HuH-7.5 (cell line): ENCODE data around the gene MIDN.

ENCODE experiments used
- DNase-seq: peaks from one replicate; pipeline ENCODE4 v3.0.0; 2011; ENCODE audit warnings: low spot score

Gene MIDN

GRCh38 chr19:1270213-1270853 is 21.9 kb downstream of the MIDN start:
- DNase-seq: no peak

DNA sequence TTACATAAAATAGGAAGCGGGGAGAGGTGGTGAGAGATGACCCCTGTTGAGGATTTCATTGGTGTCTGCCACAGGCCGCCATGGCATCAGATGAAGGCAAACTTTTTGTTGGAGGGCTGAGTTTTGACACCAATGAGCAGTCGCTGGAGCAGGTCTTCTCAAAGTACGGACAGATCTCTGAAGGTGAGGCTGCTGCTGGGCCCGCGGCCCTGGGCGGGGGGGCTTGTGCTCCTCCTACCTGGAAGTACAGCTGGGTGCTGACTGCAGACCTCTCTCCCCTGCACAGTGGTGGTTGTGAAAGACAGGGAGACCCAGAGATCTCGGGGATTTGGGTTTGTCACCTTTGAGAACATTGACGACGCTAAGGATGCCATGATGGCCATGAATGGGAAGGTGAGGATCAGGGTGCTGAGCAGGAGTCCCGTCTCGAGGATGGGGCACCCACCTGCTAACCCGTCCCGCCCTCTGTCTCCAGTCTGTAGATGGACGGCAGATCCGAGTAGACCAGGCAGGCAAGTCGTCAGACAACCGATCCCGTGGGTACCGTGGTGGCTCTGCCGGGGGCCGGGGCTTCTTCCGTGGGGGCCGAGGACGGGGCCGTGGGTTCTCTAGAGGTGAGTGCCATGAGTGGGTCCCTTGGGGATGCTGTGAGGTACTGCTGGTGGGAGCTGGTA is 22.6 kb downstream of the MIDN start:
- no peak for DNase-seq

DNA sequence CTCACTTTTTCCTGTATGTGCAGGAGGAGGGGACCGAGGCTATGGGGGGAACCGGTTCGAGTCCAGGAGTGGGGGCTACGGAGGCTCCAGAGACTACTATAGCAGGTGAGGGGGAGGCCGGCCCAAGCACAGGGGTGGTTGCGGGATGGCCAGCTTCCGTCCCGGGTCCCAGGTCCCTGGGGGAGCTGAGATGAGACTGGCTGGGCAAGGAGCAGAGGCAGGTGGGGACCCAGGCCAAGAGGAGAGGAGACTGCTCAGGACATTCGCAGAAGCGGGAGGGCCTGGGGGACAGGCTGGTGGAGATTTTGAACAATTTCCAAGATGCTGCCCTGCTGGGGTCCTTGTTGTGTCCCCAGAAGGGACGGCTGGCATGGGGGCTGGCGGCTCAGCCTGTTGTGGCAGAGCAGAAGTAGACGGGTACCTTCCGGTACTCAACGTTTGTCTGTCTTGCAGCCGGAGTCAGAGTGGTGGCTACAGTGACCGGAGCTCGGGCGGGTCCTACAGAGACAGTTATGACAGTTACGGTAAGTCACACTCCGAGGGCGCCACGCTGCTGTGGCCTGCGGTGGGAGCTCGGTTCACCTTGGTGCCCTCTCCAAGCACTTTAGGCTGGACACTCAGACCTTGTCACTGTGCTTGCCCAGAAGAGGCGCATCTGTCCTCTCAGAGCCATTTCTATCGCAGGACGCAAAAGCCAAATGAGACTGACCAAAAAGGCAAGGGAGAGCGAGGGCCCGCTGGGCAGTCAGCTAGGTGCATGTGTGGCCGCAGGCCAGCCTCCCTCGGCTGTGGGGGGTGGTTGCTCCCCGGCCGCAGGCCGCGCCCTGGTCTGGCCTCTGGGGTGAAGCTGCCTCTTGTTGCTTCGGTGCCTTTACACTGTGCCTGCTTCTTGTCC is 23.4 kb downstream of the MIDN start:
- DNase-seq: no peak

DNA sequence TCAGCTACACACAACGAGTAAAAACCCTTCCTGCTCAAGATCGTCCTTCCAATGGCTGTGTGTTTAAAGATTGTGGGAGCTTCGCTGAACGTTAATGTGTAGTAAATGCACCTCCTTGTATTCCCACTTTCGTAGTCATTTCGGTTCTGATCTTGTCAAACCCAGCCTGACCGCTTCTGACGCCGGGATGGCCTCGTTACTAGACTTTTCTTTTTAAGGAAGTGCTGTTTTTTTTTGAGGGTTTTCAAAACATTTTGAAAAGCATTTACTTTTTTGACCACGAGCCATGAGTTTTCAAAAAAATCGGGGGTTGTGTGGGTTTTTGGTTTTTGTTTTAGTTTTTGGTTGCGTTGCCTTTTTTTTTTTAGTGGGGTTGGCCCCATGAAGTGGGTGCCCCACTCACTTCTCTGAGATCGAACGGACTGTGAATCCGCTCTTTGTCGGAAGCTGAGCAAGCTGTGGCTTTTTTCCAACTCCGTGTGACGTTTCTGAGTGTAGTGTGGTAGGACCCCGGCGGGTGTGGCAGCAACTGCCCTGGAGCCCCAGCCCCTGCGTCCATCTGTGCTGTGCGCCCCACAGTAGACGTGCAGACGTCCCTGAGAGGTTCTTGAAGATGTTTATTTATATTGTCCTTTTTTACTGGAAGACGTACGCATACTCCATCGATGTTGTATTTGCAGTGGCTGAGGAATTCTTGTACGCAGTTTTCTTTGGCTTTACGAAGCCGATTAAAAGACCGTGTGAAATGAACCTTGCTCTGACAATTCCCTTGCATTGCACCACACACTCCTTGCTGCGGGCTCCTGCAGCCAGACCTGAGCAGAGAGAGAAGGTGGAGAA is 24.3 kb downstream of the MIDN start:
- no peak for DNase-seq

DNA sequence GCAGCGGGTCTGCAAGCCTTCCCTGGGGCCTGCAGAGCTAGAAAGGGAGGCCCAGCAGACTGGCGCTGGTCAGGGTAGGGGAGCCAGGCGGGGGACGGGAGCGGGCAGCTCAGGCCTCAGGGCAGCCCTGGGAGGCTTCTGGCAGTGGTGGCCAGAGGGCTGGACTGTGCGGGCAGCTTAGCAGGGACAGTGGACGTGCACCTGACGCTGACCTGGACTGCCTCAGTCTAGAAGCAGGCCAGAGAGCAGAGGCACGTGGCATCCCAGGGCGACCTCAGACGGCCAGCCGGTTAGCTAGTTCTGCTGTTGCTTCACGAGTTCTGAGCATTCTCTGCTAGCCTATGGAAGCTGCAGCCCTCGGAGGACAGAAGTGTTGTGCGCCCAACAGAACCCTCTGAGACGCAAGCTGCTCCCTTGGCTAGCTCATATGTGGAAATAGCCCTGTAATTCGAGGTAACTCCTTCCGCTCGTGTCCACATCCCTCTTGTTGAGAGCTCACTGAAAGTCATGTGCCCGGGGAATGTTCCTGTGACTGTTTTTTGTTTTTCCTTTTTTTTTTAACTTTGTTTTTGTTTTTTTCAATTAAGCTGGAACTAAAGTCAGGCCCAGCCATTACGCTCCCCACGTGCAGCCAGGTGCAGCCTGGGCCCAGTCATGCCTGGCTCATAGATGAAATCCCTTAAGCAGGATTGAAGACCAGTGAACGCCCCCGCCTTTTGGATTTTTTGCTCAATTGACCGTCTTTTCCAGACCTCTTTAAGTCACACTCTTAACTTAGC is 25.1 kb downstream of the MIDN start:
- DNase-seq: no peak

GRCh38 chr19:1274081-1274851 is 25.9 kb downstream of the MIDN start:
- DNase-seq: no peak

GRCh38 chr19:1274852-1275259 is 26.5 kb downstream of the MIDN start:
- DNase-seq: no peak

GRCh38 chr19:1275260-1275975 is 27.0 kb downstream of the MIDN start, which contains the start of gene FAM174C:
FAM174C (plus strand) TSS chr19:1275530; CDS start chr19:1275550, 20 bp downstream.
- peak; percentile 99 for DNase-seq

DNA sequence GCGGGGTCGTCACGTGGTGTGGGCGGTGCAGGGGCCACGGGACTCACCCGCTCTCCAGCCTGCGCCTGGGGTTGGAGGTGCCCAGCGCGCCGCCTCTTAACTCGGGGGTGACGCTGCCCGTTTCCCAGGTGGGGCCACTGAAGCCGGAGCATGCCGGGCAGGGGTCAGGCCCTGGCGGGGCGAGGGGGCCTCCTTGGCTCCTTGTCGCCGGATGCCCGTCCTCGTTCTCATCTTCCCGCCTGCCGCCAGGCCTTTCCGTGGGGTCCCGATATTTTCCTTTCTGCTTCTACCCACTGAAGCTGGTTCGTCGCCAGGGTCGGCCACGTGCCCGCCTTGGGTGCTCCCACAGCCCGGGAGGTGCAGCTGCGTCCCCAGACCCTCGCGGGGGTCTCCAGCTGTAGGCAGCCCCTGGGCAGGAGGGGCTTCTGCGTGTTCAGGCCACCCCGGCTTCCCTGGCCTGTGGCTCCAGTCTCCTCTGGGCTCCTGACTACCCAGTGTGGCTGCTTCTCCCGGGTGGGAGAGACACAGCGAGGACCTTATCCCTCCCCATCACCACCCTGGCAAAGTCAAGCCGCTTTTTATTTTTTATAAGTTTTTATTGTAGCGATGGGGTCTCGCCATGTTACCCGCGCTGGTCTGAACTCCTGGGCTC is 27.7 kb downstream of the MIDN start:
- DNase-seq: no peak

DNA sequence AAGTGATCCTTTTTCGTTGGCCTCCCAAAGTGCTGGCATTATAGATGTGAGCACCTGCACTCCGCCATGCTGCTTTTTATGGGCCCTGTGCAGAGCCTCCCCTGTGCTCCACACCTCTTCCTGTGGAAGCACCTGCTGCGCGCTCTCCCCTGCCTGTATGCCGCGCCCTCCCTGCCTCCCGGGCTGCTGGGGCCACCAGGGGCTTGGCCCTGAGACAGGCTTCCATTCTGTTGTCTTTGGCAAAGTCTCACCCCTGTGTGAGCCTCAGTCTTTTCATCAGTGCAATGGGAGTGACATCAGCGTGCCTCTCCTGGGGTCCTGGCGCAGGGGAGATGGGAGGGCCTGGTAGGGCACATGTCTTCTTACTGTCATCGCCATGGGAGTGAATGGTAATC is 28.2 kb downstream of the MIDN start:
- no peak for DNase-seq

GRCh38 chr19:1277061-1277460 is 28.7 kb downstream of the MIDN start:
- no peak for DNase-seq

DNA sequence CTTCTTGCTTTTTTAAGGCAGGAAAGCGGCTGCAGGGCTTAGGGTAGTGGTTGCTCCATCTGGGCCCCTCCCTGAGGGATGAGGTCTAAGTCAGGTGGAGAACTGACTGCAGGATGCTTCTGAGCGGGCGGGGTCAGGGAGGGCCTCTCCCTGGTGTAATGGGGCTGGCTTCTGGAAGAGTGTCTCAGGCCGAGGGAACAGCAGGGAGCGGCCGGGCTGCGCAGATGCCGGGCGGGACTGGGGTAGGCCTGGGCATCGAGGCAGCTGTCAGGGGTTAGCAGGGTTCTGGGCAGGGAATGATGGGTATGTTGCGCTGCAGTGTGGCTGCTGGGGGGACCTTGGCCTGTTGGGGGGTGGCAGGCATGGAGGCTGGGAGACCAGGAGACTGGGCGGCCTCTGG is 29.7 kb downstream of the MIDN start:
- no peak for DNase-seq

DNA sequence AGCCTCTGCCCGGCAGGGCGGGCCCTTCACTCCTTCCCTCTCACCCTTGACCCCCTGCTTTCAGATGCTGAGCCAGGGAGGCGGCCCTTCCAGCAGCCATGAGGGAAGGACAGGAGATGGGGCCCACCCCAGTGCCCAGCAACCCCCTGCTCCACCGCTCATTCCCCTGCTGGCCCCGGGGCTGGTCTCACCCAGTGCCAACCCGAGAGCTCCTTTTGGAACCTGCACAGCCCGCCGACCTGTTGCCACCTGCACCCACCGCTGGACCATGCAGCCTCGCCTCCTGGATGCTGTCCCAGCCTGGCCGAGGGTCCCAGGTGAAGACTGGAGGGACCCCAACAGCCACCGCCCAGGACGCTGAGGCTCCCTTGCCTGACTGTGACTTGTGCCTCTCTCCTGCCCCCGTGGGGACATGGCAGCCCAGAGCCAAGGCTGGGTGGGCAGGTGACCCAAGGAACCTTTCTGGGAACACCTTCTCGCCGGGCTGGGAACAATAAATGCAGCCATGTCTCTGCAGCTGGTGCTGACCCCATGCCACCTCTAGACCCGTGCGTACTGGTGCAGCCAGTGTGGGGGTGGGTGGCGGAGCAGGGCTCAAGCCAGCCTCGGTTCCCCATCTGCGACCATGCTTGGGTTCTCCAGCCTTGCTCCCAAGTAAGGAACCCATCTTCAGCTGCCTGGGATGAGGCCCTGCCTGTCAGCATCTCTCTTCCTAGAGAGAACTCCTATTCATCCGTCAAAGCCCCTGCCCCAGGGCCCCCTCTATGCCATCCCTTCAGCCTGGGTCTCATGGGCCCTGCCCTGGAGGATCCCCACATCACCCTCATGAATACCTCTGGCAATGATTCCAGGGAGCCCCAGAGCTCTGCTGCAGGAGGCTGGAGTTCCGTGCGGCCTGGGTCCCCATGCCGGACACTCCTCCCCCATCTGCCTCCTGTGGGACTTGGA is 30.6 kb downstream of the MIDN start:
- no peak for DNase-seq

DNA sequence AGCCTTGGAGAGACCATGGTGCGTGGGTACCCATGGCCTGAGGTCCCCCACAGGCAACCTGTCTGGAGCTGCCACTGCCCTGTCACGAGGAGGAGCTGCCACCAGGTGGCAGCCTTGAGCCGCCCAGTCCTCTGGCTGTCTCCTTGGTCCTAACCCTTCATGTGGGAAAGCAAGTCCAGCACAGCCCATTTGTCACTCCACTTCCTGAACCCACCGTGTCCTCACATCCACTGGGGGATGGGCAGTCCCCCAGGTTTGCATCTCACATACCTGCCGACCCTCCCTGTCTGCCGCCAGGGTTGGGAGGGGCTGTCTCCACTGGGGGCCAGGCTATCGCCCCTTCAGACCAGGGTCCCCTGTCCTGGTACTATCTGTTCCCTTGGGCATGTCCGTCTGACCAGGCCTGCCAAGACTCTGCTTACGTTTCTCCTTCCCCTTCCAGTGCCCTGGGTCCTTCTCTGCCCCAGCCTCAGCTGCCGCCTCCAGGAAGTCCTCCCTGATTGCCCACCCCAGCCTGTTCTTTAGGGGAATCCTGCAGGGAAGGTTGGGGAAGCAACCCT is 31.5 kb downstream of the MIDN start:
- peak; percentile 97 for DNase-seq

GRCh38 chr19:1280636-1281568 is 32.5 kb downstream of the MIDN start:
- no peak for DNase-seq

DNA sequence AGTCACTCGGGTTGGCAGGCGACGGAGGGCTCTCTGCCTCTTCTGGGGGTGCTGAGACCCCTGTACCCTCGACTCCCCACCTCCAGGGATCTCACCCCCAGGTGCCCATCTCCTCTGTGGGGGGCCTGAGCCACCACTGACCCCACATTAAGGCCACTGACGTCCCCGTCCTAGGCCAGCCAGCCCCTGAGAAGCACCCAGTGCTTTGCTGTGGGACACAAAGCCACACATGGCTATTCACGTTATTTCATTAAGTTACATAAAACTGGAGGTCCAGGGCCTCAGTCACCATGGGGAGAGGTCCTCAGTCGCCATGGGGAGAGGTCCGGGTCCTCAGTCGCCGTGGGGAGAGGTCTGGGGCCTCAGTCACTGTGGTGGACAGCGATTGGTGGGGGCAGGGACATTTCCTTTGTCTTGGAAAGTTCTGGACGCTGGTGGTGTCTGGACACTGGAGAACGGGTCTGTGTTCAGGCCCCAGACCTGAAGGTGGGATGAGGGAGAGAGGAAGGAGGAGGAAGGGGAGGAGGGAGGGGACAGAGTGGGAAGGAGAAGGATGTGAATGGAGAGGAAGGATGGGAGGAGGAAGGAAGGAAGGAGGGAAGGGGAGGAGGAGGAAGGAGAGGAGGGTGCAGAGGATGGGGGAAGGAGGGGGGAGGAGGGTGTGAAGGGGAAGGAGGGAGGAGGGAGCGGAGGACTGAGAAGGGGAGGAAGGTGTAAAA is 33.3 kb downstream of the MIDN start:
- no peak for DNase-seq
